BJ (cell line): Measurements from ENCODE around the gene ZBTB40. TPM values are rescaled to one million over a fixed set of nuclear protein-coding genes. Genes with fewer than 3 reads are reported as not detected.

Experiments used
- CTCF ChIA-PET: fragments of 350-600 bp; formaldehyde crosslinking; extraction: SDS; loops from one replicate; lab custom pipeline; 2021; ENCODE audit warnings: antibody characterized with exemption, inconsistent platforms; lab: Yijun Ruan, JAX
- POLR2A ChIA-PET: fragments of 300-600 bp; sonication (Branson Sonifier 250); formaldehyde crosslinking; extraction: SDS; loops from one replicate; lab custom pipeline; 2021; ENCODE audit warnings: antibody characterized with exemption; lab: Charles Lee
- DNase-seq: peaks from one replicate; pipeline ENCODE4 v3.0.0-alpha.2; 2011; ENCODE audit warnings: low read depth
- H3K27me3 ChIP-seq: 2 replicates; pipeline ENCODE4 v1.6.0; 2011; ENCODE audit warnings: low read length; ENCODE audit not compliant: control insufficient read depth, insufficient read depth
- H3K36me3 ChIP-seq: 2 replicates; pipeline ENCODE4 v1.5.1; 2011; ENCODE audit warnings: low read length; ENCODE audit not compliant: control insufficient read depth, insufficient read depth
- H3K4me3 ChIP-seq: 2 replicates; pipeline ENCODE4 v1.5.1; 2011; ENCODE audit warnings: low read depth, mild to moderate bottlenecking, control low read depth, low read length
- CTCF ChIP-seq: IDR thresholded peaks from 2 replicates; pipeline ENCODE4 v1.5.1; 2011; ENCODE audit warnings: low read depth, mild to moderate bottlenecking, control low read depth, inconsistent platforms, low read length, moderate library complexity; ENCODE audit not compliant: insufficient read depth
- polyA plus RNA-seq: library from polyadenylated mRNA; depleted of rRNA; stranded (reverse); fragments of >200 nt; gene quantifications from 2 replicates; pipeline ENCODE4 v1.2.3, GENCODE V29; 2011

The ZBTB40 gene
- polyA plus RNA-seq, 1 experiment, result 5.0 TPM

GRCh38 chr1:22472596-22472995 lies 20.9 kb downstream of the ZBTB40 start:
- Histone ChIP-seq H3K4me3 (no peak overlapping the region), H3K27me3 (no peaks in the 10 kb centered on the region), H3K36me3 (no peaks in the 10 kb centered on the region; the same call in none of the 2 replicates)
- TF ChIP-seq CTCF, result no peak
- DNase-seq, result no peak
- CTCF ChIA-PET, result interaction anchor here (1.4 to 1.5 kb wide), 2 partner anchors 9 to 18 kb away, joined by 3 to 5 read pairs; no protein-coding TSS in a partner anchor
- POLR2A ChIA-PET, result no interaction called here

DNA sequence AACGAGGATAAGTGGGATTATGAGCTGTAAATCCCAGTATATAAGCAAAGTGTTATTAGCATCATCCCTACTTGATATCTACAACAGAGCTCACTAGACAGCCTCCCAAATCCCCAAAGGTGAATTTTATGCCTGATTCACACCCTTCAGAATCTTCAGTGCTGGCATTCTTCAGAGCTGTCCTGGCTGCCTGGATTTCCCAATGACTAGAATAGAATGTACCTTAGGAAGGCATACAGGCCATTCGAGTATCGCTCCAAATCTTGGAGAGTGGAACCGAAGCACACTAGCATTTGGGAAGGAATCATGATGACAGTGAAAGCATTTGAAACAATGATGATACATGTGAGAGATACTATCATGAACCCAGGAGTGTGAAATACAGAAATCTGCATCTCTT lies 22.3 kb downstream of the ZBTB40 start:
- H3K27me3 ChIP-seq, result no peaks in the 10 kb centered on the region
- no peak for DNase-seq
- ChIA-PET POLR2A (no interaction called here), CTCF (interaction anchor here (0.6 to 1.5 kb wide), 3 partner anchors 12 to 364 kb away, joined by 3 to 5 read pairs (median 3); no protein-coding TSS in a partner anchor)
- no peak overlapping the region for H3K4me3 ChIP-seq
- H3K36me3 ChIP-seq, result no peaks in the 10 kb centered on the region; the same call in none of the 2 replicates
- no peak for TF ChIP-seq CTCF

DNA sequence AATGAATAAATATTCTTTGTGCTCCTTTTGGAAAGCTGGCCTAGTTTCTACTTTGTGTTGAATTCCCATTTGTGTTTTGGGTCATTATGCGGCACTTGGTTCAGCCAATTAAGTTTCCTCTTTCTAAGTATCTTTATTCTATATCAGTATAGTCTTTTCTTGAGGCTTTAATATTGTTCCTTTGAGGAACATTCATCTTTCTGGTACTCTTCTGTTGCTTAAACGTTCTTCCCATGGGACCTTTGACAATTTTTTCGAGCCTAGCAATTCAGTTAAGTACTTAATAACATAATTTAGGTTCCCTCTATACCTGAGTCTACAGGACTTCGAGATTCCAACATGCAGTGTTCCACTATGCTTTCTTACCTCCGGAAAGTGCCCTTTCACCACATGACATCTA lies 24.9 kb downstream of the ZBTB40 start:
- H3K36me3 ChIP-seq, result no peaks in the 10 kb centered on the region; the same call in none of the 2 replicates
- ChIA-PET CTCF (no interaction called here), POLR2A (no interaction called here)
- no peak for TF ChIP-seq CTCF
- no peak overlapping the region for H3K4me3 ChIP-seq
- DNase-seq, result no peak
- no peaks in the 10 kb centered on the region for H3K27me3 ChIP-seq

- no peak for TF ChIP-seq CTCF
- POLR2A ChIA-PET, result no interaction called here
- H3K27me3 ChIP-seq, result no peaks in the 10 kb centered on the region
- H3K4me3 ChIP-seq, result no peak overlapping the region
- CTCF ChIA-PET, result no interaction called here
- H3K36me3 ChIP-seq, result no peaks in the 10 kb centered on the region
- DNase-seq, result no peak
These were observed 31.5 kb downstream of the ZBTB40 start for GRCh38 chr1:22483121-22483520.

DNA sequence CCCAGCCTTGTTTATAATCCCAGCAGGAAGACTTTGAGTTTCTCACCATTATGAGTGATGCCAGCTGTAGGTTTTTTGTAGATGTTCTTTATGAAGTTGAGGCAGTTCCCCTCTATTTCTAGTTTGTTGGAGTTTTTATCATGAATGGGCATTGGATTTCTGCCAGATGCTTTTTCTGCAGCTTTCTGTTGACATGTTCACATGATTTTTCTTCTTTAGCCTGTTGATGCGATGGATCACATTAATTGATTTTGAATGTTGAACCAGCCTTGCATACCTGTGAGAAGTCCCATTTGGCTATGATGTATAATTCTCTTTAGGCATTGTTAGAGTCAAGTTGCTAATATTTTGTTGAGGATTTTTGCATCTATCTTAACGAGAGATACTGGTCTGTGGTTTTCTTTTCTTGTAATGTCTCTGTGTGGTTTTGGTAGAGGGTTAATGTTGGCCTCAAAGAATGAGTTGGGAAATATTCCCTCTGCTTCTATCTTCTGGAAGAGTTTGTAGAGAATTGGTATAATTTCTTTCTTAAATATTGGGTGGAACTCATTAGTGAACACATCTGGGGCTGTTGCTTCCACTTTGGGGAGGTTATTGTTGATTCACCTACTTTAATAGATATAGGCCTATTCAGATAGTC lies 33.2 kb downstream of the ZBTB40 start:
- Histone ChIP-seq H3K27me3 (no peaks in the 10 kb centered on the region), H3K4me3 (no peak overlapping the region), H3K36me3 (peaks cover under 1% of the 10 kb centered on the region; the same call in 1 of the 2 replicates)
- TF ChIP-seq CTCF, result no peak
- ChIA-PET CTCF (no interaction called here), POLR2A (no interaction called here)
- DNase-seq, result no peak
